ENCODE data around the gene USP31. TPM values are rescaled to one million over a fixed set of nuclear protein-coding genes. Genes with fewer than 3 reads are reported as not detected.

USP31 gene
- total and polyA plus RNA-seq, 2 donors (not counting 1 experiment from before 2014, with no cell fraction given), result 1.6 to 6.7 TPM

- WGBS (ENCODE audit: insufficient coverage), result 88% methylated on average over 3 of the region's 7 CpGs
- Histone ChIP-seq H3K36me3 (replicated peaks in 1 of 2; ENCODE audit: control extremely low read depth in 1 of 2, control insufficient read depth in 1 of 2, extremely low read depth in 1 of 2, insufficient read depth in 2 of 2, low read length in 1 of 2) (no peaks in the 10 kb centered on the region), H3K9ac (ENCODE audit: low read length) (no peak overlapping the region), H3K9me3 (ENCODE audit: control extremely low read depth in 1 of 3, control insufficient read depth in 2 of 3, insufficient read depth in 1 of 3, low read length in 2 of 3) (no peaks in the 10 kb centered on the region), H2AFZ (ENCODE audit: insufficient read depth, low read depth, low read length, poor library complexity, severe bottlenecking) (no peak overlapping the region), H3K27ac (ENCODE audit: low read length in 2 of 2) (no peak overlapping the region), H3K4me3 (ENCODE audit: control extremely low read depth in 1 of 5, extremely low read depth in 1 of 5, insufficient read depth in 1 of 5, low read depth in 2 of 5, low read length in 4 of 5) (no peak overlapping the region), H3K4me2 (replicated peaks; ENCODE audit: low read depth, low read length, poor library complexity, severe bottlenecking) (no peak overlapping the region), H3K27me3 (replicated peaks in 1 of 4; ENCODE audit: control extremely low read depth in 1 of 4, control insufficient read depth in 3 of 4, insufficient read depth in 4 of 4, low read length in 3 of 4) (no peaks in the 10 kb centered on the region), H4K20me1 (ENCODE audit: control insufficient read depth, insufficient read depth, low read length, poor library complexity, severe bottlenecking) (no peaks in the 10 kb centered on the region), H3K4me1 (ENCODE audit: control insufficient read depth in 2 of 2, insufficient read depth in 2 of 2, low read length in 2 of 2) (peaks cover 5% of the 10 kb centered on the region in 2 donors), H3K79me2 (ENCODE audit: control insufficient read depth, insufficient read depth, low read length) (no peaks in the 10 kb centered on the region)
- no peaks in the 10 kb centered on the region for H3K9me3 Mint-ChIP-seq (ENCODE audit: insufficient read depth)
- CTCF ChIA-PET, result no interaction called here
- no peak overlapping the region for H3K27ac Mint-ChIP-seq
- TF ChIP-seq, protein P1, sequence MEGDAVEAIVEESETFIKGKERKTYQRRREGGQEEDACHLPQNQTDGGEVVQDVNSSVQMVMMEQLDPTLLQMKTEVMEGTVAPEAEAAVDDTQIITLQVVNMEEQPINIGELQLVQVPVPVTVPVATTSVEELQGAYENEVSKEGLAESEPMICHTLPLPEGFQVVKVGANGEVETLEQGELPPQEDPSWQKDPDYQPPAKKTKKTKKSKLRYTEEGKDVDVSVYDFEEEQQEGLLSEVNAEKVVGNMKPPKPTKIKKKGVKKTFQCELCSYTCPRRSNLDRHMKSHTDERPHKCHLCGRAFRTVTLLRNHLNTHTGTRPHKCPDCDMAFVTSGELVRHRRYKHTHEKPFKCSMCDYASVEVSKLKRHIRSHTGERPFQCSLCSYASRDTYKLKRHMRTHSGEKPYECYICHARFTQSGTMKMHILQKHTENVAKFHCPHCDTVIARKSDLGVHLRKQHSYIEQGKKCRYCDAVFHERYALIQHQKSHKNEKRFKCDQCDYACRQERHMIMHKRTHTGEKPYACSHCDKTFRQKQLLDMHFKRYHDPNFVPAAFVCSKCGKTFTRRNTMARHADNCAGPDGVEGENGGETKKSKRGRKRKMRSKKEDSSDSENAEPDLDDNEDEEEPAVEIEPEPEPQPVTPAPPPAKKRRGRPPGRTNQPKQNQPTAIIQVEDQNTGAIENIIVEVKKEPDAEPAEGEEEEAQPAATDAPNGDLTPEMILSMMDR (IDR thresholded peaks at IDR 0.05), result no peak
- TF ChIP-seq EZH2 (IDR thresholded peaks at IDR 0.05; ENCODE audit: borderline replicate concordance, insufficient read depth, low read depth, low read length, poor library complexity, severe bottlenecking), result no peak
- no peak for ATAC-seq (ENCODE audit: low read depth)
- no peak for DNase-seq
- peaks cover 7% of the 10 kb centered on the region for H3K4me1 Mint-ChIP-seq
- POLR2A ChIA-PET, result no interaction called here
- H3K4me3 Mint-ChIP-seq, result no peak overlapping the region
- peaks cover 8% of the 10 kb centered on the region for H3K27me3 Mint-ChIP-seq
- intact Hi-C loops (cut with micrococcal nuclease), result no loop called here
Observed at GRCh38 chr16:23061669-23062068, 87.6 kb downstream of the USP31 start.

DNA sequence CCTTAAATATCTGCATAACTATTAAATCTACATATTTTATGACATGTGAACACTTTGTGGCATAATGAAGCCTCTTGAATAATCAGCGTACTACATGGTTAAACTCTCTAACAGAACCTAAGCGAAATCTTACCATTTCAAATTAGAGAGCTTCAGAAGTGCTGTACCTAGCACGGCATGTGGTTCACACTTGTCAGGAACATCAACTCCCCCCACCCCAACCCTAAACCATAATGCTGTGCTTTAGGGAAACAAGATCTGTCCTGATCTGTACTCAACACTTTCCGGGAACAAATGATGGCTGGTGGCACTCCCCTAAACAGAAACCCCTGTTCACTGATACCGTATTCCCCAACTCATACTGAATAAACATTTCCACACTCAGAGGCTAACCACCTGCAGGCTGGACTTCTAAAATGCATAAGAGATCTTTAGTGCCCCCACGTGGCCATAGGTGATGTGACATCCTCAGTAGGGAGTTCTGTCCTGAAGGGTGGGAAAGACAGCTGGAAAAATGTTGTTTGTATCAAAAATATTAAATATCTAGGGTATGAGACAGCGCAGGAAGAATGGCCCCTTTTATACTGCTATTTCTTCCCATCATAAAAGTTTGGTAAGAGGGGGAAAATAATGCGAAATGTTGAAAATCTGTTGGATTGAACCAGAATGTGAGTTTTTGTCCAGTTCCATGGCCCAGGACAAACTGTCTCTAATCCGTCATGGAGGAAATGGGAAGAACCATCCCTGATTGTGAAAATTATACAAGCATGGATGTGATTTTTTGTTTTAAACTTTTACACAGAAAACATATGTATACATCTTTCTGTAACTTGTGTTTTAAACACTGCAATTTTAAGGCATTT is 88.6 kb downstream of the USP31 start:
- no peak for TF ChIP-seq EZH2 (IDR thresholded peaks at IDR 0.05; ENCODE audit: borderline replicate concordance, insufficient read depth, low read depth, low read length, poor library complexity, severe bottlenecking)
- TF ChIP-seq, protein P1 (IDR thresholded peaks at IDR 0.05), result peak; percentile 97
- Histone ChIP-seq H3K27ac (ENCODE audit: low read length in 2 of 2) (no peak overlapping the region), H4K20me1 (ENCODE audit: control insufficient read depth, insufficient read depth, low read length, poor library complexity, severe bottlenecking) (no peaks in the 10 kb centered on the region), H3K4me1 (ENCODE audit: control insufficient read depth in 2 of 2, insufficient read depth in 2 of 2, low read length in 2 of 2) (peaks cover 5% of the 10 kb centered on the region in 2 donors), H3K9me3 (ENCODE audit: control extremely low read depth in 1 of 3, control insufficient read depth in 2 of 3, insufficient read depth in 1 of 3, low read length in 2 of 3) (no peaks in the 10 kb centered on the region), H3K9ac (ENCODE audit: low read length) (no peak overlapping the region), H3K4me3 (ENCODE audit: control extremely low read depth in 1 of 5, extremely low read depth in 1 of 5, insufficient read depth in 1 of 5, low read depth in 2 of 5, low read length in 4 of 5) (no peak overlapping the region), H3K79me2 (ENCODE audit: control insufficient read depth, insufficient read depth, low read length) (no peaks in the 10 kb centered on the region), H3K27me3 (replicated peaks in 1 of 4; ENCODE audit: control extremely low read depth in 1 of 4, control insufficient read depth in 3 of 4, insufficient read depth in 4 of 4, low read length in 3 of 4) (peaks cover 0 to under 1% (median 0%) of the 10 kb centered on the region in 4 experiments), H3K4me2 (replicated peaks; ENCODE audit: low read depth, low read length, poor library complexity, severe bottlenecking) (peak overlapping the region; percentile 26), H2AFZ (ENCODE audit: insufficient read depth, low read depth, low read length, poor library complexity, severe bottlenecking) (no peak overlapping the region), H3K36me3 (replicated peaks in 1 of 2; ENCODE audit: control extremely low read depth in 1 of 2, control insufficient read depth in 1 of 2, extremely low read depth in 1 of 2, insufficient read depth in 2 of 2, low read length in 1 of 2) (no peaks in the 10 kb centered on the region)
- DNase-seq, result peak; percentile 76
- H3K4me3 Mint-ChIP-seq, result no peak overlapping the region
- no peaks in the 10 kb centered on the region for H3K9me3 Mint-ChIP-seq (ENCODE audit: insufficient read depth)
- ChIA-PET CTCF (interaction anchor here (0.6 to 2.6 kb wide), 8 partner anchors 15 to 1505 kb away, joined by 3 to 8 read pairs (median 4); no protein-coding TSS in a partner anchor), POLR2A (no interaction called here)
- ATAC-seq (ENCODE audit: low read depth), result peak; percentile 78
- 42% methylated on average over 6 of the region's 9 CpGs for WGBS (ENCODE audit: insufficient coverage)
- intact Hi-C loops (cut with micrococcal nuclease), result loop anchor here (1.0 kb wide), 2 partner anchors 1352 to 1506 kb away; no protein-coding TSS in a partner anchor
- peaks cover 11% of the 10 kb centered on the region for H3K27me3 Mint-ChIP-seq
- peaks cover 7% of the 10 kb centered on the region for H3K4me1 Mint-ChIP-seq
- H3K27ac Mint-ChIP-seq, result no peak overlapping the region

Measured in B cell (primary cell).